ENCODE measurements around the gene HYPK.

- TF ChIP-seq USF2 (IDR thresholded peaks at IDR 0.05; ENCODE audit: low read length) (no peak), CTCF (IDR thresholded peaks at IDR 0.05; ENCODE audit: control extremely low read depth in 1 of 3, insufficient read depth in 1 of 3, low read depth in 1 of 3, low read length in 3 of 3) (no peak), EZH2 (IDR thresholded peaks at IDR 0.05; ENCODE audit: low read depth, low read length, severe bottlenecking) (no peak), POLR2A (IDR thresholded peaks at IDR 0.05; ENCODE audit: control extremely low read depth in 1 of 2, low read depth in 2 of 2, low read length in 2 of 2) (no peak), MAX (IDR thresholded peaks at IDR 0.05) (no peak), TEAD4 (IDR thresholded peaks at IDR 0.05; ENCODE audit: low read depth, low read length) (no peak), GTF2F1 (IDR thresholded peaks at IDR 0.05; ENCODE audit: borderline replicate concordance, low read depth, low read length) (no peak), SIRT6 (IDR thresholded peaks at IDR 0.05; ENCODE audit: low read length) (no peak), KDM1A (IDR thresholded peaks at IDR 0.05; ENCODE audit: borderline replicate concordance, low read length) (no peak), GABPA (IDR thresholded peaks at IDR 0.05; ENCODE audit: borderline replicate concordance, insufficient read depth, low read length) (no peak)
Observed at GRCh38 chr15:43828061-43828657, 27.8 kb downstream of the HYPK start.
